GM12801 (cell line): ENCODE data around the gene RNF207.

Experiments used
- TF ChIP-seq, protein P1 (sequence below): IDR thresholded peaks from one replicate; pipeline ENCODE4 v1.5.1; 2011; ENCODE audit warnings: control low read depth; ENCODE audit not compliant: insufficient read length; ENCODE audit errors: extremely low read depth

RNF207 gene

DNA sequence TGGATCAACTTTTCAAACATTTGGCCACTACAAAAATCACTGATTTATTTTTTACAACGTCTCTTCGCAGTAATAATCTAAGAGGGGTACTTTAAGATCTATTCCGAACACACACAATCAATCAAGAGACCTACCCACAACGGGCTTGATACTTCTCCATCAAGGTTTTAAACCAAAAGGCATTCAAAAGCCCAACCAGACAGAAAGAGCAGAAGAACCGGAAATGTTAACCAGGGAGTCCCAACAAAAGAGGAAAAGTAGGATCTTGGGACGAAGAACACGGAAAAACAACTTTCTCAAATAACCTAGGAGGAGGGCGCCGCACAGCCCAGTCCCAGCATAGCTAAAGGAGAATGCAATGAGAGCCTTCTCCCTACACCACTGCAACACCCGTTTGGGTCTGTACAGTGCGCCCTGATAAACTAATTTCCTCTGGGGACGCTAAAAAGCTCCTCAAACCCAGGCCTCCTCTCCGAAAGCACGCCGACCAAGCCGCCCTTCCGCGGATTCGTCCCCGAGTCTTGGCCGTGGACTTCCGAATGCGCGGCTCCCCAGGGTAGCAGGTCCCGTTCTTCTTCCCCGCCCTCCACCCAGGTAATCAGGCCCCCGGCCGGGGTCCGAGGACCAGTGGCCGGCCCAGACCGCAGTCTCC is 7.1 kb upstream of the RNF207 start:
- TF ChIP-seq, protein P1, sequence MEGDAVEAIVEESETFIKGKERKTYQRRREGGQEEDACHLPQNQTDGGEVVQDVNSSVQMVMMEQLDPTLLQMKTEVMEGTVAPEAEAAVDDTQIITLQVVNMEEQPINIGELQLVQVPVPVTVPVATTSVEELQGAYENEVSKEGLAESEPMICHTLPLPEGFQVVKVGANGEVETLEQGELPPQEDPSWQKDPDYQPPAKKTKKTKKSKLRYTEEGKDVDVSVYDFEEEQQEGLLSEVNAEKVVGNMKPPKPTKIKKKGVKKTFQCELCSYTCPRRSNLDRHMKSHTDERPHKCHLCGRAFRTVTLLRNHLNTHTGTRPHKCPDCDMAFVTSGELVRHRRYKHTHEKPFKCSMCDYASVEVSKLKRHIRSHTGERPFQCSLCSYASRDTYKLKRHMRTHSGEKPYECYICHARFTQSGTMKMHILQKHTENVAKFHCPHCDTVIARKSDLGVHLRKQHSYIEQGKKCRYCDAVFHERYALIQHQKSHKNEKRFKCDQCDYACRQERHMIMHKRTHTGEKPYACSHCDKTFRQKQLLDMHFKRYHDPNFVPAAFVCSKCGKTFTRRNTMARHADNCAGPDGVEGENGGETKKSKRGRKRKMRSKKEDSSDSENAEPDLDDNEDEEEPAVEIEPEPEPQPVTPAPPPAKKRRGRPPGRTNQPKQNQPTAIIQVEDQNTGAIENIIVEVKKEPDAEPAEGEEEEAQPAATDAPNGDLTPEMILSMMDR: no peak

DNA sequence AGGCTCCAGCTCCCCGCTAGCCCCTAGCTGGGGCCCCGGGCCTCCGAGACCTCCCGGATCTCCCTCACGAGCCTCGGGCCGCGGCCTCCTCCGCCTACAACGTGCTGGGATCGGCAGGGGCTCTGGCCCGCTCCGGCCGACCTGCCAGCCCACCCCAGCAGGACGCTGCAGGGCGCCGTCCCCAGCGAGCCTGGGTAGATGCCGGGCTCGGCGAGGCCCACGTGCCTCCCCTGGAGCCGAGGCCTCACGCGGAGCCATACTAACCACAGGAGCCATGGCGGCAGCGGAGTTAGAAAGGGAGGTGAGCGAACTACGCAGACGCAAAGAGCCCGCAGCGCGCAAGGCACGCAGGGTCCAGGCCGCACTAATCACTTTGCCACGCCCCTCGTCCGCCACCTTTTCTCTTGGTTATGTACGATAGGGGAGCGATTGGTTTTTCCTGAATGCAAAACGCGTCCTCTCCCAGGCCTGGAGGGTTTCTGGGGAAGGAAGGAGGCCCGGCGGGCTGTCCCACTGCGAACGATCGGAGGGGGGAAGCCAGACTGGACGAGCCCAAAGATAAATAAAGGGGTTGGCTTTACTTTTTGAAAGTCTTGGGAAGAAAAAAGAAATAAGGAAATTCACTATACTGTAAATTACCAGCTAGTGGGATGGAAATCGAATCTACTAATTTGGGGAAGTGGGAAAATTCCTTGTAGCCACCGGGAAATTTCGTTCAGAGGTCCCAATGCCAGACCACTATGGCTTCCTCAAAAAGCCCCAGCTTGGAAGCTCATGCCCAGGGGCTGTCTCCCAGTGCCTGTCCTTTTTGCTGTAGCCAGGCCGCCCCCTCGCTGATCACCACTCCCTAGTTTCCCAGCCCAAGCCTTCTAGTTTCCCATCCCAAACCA is 6.4 kb upstream of the RNF207 start, which contains the start of gene RPL22:
Gene RPL22 (minus strand): TSS at position 298 of the 890 bp plus-strand sequence. CDS start 22 bp downstream, at position 276.
- TF ChIP-seq, protein P1: no peak

DNA sequence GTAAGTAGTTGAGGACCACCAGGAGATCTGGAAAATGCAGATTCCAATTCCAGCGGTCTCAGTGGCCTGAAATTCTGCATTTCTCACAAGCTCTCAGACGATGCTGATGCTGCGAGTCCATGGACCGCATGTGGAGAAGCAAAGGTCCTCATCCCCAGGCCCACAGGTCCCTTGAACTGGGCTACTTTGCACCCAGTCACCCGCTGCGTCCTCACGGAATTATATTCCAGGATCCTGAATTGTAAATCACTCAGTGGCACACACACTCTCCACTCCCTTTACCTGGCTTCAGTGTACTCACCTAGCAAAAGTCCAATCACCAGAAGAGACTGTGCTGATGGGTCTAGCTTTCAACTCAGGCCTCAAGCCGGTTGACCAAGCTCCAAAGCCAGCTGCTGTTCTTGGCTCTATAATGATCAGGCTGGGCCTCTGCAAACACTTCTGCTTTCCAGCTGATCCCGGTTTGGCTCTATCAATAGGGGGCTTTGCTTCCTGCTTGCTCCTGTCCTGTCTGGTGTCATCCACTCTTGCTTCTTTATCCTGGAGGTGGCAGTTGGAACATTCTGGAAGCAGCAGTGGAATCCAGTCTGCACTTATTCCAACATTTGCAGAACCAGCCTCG is 5.6 kb upstream of the RNF207 start:
- TF ChIP-seq, protein P1: no peak

DNA sequence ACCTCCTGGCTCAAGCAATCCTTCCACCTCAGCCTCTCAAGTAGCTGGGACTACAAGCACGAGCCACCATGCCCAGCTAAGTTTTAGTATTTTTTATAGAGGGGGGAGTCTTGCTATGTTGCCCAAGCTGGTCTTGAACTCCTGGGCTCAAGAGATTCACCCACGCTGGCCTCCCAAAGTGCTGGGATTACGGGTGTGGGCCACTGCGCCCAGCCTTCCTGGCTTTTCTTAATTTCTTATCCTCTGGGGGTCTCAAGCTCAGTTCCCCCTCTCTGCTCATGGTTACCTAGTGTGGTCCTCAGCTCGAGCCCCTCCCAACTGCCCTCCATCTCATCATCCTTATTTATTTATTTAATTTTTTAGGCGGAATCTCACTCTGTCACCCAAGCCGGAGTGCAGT is 3.7 kb upstream of the RNF207 start:
- TF ChIP-seq, protein P1: no peak

DNA sequence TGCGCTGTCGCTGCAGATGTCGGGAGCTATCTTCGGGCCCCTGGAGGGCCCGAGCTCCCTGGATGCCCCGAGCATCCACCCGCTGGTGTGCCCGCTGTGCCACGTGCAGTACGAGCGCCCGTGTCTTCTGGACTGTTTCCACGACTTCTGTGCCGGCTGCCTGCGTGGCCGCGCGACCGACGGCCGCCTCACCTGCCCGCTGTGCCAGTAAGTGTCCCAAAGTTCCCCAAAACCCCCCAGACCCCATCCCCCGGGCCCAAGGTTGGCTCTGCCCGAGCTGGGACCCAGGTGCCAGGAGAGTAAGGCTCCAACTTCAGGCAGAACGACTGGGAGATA is 569 bp downstream of the RNF207 start:
- TF ChIP-seq, protein P1: no peak

DNA sequence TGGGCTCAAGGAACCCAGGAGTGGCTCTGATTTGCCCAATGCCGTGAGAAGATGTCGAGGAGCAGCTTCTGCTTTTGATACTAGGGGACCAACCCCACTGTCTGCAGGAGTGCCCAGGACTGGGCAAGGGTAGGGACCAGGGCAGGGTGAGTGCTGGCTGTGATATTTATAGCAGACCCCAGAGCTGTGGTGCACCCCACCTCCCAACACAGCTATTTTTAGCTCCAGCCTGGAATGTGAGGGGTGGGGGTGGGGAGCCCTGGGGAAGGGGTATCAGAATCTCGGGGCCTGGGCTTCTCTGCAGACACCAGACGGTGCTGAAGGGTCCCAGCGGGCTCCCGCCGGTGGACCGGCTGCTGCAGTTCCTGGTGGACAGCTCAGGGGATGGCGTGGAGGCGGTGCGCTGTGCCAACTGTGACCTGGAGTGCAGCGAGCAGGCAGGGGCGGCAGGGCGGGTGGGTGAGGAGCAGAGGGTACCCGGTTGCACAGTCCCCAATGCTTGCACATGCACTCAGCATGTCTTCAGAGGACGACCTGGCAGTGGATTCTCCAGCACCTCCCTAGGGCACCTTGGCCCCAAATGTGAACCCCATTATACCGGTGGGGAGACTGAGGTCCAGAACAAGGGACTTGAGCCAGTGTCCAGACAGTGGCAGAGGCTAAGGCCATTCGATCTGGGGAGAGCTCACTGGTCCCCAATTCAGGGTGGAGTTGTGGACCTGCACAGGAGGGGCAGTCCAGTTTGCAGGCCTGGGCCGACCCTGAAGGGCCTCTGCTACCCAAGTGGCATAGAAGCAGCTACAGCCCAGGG is 1.4 kb downstream of the RNF207 start:
- TF ChIP-seq, protein P1: no peak

DNA sequence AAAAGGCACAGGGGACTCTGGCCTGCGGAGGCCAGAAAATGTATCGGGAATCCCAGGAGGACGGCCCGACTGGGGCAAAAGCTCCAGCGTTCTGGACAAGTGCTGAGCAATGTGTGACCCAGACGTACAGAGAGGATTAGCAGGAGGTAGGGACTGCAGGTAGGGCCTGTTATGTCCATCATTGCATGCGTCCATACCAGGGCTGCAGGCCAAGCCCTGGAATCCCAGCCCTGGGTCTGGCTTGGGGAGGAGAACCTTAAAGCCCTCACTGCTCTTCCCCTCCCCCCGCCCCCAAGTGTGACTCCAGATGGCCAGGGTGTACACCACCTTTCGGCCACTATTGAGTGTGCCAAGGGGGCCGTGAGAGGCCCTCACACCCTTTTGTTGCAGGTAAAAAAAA is 2.0 kb downstream of the RNF207 start:
- TF ChIP-seq, protein P1: no peak
